ENCODE measurements around the gene DSC3.

GRCh38 chr18:31039426-31039825 is 3.1 kb downstream of the DSC3 start:
- TF ChIP-seq CTCF (IDR thresholded peaks at IDR 0.05) (no peak), POLR2A (IDR thresholded peaks at IDR 0.05) (no peak)

Measured in suprapubic skin (tissue), 3 donors.